RPMI8226 (cell line): Measurements from ENCODE around the gene BMP6.
"Not testable (repeated sequence)": the region's sequence is repeated elsewhere in the genome, so short reads cannot be mapped to it uniquely, and the experiment has no call there.

ENCODE experiments used
- DNase-seq: peaks from one replicate; pipeline ENCODE4 v3.0.0-alpha.2; 2015

The BMP6 gene

GRCh38 chr6:7888587-7889357 lies 162.9 kb downstream of the BMP6 start:
- DNase-seq: no peak

DNA sequence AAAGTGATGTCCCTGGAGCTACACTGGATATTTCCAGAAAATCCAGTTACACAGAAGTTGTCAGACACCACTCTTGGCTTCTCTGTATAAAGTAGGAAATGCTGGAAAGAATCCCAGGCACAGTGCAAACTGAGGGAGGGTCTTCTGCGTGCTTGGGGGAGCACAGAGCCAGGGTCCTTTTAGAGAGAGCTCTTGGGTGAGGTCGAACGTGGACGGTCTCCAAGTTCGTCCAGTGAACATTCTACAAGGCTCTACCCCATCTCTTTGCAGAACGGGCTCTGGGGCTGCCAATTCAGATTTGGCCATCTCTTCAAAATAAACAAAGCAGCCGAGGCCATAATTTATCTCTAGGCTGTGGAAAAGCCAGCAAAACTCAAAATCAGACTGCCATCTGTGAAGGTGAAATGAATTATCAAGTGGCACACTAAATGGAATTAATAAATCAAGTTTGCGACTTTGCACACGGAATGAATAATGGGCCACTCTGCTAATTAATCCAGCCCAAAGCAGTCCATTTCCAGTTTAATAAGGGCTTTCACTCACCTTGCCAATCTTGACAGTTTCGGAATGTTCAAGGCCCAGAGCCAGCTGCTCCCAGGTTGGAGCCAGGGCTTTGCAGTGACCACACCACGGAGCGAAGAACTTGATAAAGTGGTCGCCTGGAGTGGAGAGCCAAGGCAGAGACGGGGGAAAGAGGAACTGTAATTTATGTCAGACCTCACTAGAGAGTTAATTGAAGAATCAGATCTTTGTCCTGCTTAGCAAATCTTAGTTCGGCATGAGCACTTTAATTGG lies 165.4 kb downstream of the BMP6 start:
- no peak for DNase-seq

DNA sequence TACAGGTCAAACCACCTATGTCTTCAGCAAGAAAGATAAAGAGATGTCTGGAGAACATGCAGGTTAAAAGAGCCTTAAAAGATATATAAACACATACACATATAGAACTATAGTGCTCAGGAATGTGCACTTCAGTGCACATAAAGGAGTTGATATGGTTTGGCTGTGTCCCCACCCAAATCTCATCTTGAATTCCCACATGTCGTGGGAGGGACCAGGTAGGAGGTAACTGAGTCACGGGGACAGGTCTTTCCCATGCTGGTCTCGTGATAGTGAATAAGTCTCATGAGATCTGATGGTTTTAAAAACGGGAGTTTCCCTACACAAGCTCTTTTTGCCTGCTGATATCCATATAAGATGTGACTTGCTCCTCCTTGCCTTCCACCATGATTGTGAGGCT lies 166.5 kb downstream of the BMP6 start:
- DNase-seq: not testable (repeated sequence)

DNA sequence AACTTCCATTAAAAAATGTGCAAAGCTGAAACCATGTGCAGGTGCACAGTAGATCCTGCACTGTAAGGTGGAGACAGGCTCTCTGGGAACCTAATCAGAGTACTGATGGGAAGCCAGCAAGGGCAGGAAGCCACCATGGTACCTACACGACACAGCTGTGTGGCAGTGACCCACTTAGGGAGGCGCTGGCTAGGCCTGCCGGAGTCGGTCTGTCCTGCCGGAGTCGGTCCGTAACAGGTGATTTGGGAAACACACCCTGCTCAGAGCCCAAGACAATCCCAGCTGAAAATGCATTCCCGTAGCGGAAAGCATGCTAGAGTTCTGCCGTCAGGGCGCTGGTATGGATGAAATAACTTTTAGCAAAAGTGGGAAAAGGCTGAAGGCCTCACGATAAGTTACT lies 167.4 kb downstream of the BMP6 start:
- peak; percentile 20 for DNase-seq

DNA sequence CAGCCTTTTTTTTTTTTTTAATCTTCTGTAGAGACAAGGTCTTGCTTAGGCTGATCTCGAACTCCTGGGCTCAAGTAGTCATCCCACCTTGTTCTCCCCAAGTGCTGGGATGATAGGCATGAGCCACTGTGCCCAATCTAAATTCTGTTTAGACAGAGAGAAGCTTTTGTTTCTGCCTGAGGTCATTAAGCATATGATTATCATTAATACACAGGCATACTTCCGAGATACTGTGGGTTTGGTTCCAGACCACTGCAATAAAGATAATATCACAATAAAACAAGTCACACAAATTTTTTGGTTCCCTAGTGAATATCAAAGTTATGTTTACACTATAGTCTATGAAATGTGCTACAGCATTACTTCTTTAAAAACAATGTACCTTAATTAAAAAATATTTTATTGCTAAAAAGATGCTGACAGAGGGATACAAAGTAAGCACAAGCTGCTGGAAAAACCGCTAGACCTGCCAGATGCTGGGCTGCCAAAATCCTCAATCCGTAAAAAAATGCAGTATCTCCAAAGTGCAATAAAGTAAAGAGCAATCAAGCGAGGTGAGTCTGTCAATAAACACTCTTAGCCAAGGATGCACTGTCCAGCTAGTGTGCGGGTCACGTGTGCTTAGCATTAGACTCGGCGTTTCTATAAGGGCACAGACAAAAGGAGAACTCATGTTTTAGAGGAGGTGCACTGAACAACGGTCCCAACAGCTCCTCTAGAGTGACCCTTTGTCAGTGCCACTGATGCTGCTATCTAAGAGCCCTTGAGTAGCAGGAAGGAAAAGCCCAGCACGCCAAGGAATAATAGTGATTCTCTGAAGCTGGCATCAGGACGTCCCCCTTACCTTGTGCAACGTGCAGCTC lies 168.6 kb downstream of the BMP6 start:
- no peak for DNase-seq

DNA sequence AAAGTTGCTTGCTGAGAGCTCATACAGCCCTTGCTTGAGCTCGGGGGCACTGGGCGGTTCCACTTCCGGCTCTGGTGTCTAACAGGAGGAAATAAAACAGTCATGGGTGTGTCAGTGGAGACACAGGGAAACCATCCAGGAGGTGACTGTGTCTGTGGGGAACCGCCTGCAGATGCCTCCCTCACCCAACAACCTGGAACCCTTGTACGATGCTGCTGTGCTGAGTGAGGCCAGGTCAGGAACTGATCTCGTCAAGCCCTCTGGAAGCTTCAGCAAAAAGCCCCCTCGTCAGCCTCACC lies 169.2 kb downstream of the BMP6 start:
- no peak for DNase-seq

DNA sequence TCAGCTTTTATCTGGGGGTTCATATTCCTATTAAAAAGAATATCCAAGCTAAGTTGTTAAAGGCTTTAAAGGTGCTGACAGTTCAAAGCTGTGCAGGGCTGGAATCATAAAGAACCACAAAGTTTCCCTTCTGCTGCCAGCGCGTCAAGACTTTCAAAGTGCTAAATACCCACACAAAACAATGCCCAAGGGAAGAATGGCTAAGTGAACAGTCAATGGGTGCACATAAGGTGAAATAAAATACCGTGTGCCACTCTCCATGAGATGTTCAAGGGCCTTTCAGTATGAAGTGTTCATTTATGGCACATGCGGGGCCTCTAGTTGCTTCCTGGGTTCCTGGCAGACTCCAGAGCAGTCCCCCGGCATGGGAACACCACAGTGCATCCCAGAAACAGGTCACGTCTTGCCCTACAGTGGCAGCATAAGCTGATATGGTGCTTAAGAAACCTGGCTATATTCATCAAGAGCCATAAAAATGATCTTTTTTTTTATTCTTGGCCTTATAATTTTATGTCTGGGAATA lies 170.6 kb downstream of the BMP6 start:
- peak; percentile 13 for DNase-seq

- DNase-seq: no peak
These were observed 171.7 kb downstream of the BMP6 start for GRCh38 chr6:7897461-7898192.

- DNase-seq: peak; percentile 65
These were observed 172.3 kb downstream of the BMP6 start for GRCh38 chr6:7898193-7898586.

DNA sequence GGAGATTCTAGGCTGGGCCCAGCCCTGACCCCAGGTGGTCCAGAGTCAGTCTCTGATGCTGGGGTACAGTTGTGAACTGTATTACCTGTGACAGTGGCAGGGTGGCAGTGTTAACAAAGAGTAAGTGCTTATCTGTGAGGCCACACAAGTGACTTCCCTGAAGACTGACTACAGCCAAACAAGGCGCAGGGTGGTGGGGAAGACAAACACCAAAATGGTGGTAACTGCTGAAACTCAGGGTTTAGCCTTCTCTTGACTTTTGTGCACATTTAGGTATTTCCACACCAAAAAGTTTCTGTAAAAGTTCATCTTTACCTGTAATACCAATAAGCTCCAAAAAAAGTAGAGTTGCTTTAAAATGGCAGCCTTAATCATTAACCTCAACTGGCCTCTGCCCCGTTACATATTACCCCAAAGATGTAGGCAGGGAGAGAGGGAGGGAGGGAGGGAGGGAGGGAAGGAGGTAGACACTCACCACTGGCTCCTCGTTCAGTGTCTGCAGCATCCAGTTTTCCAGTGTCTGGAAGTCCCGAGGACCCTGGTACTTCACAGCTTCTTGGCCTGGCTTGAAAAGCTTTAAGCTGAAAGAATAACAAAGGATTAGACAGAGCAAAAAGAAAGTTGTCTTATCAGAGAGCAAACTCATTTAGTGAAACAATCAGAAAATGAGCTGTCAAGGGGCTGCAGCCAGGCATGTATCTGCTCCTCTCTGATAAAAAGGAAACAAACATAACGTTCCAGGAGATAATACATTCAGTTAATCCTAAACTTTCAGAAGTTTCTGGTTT lies 173.4 kb downstream of the BMP6 start:
- DNase-seq: peak; percentile 65

- DNase-seq: peak; percentile 36
These were observed 174.0 kb downstream of the BMP6 start for GRCh38 chr6:7899889-7900213.

- peak; percentile 78 for DNase-seq
These were observed 174.7 kb downstream of the BMP6 start for GRCh38 chr6:7900621-7901020.

DNA sequence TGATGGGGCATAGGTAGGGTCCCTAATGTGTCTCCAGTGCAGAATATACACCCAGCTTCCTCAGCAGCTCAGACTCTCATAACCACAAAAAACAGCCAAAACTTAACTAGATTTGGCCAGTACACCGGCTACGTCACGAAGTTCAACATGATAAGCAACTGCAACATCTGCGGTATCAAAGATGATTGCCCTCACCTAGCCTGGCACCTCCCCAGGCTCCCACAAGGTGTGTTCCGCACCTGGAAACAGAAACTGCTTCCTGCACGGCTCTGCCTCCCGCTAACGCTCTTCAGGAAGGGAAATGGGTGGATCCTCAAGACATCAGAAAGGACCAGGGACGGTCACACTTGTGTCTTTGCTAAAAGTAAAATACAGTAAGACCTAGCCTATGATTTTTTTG lies 175.2 kb downstream of the BMP6 start:
- DNase-seq: peak; percentile 72

DNA sequence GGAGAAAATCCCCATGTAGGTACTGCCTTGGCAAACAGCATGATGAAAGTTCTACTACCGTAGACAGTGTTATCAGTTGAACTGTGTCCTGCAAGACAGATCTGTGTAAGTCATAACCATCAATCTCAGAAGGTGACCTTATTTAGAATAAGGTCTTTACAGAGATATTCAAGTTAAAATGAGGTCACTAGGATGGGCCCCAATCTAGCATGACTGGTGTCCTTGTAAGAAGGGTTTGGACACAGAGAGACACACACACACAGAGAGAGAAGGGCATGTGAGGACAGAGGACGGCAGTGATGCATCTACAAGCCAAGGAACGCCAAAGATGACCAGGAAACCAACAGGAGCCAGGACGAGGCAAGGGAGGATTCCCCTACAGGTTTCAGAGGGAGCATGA lies 175.9 kb downstream of the BMP6 start:
- no peak for DNase-seq

DNA sequence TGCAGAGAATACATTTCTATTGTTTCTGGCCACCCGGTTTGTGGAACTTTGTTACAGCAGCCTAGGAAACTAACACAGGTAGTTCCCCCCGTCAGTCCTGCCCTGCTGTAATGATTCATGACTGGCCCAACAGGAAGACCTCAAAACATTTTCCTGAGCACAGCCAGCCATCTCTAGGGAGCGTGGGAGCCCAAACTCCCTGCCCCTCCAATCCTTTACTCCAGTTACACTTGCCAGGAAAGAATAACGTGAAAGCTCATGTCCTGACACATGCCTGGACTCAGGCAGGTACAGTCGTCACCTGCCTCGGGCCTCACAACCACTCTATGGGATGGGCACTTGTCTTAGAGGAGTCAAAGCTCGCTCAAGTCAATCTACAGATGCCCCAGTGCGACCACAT lies 176.3 kb downstream of the BMP6 start:
- no peak for DNase-seq

- DNase-seq: no peak
These were observed 177.0 kb downstream of the BMP6 start for GRCh38 chr6:7902867-7903266.

GRCh38 chr6:7903673-7904072 lies 177.8 kb downstream of the BMP6 start:
- no peak for DNase-seq

- DNase-seq: peak; percentile 65
These were observed 178.9 kb downstream of the BMP6 start for GRCh38 chr6:7904654-7905319.

DNA sequence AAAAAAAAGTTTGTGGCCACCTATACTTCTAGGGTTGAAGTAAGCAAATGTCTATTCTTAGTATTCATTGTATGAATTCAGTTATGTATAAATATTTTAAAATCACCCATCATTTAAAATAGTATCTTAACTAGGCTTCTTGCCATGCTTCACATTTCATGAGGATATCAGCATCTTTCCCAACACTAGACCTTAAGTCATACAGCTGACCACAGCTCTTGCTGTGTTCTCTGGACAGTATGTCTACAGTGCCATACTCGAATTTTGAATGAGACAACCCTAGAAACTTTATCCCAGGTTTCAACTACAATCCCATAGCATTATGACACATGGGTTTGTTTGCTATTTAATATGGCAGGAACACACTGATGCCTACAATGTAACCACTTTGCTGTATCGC lies 179.5 kb downstream of the BMP6 start:
- no peak for DNase-seq

- peak; percentile 58 for DNase-seq
These were observed 180.8 kb downstream of the BMP6 start for GRCh38 chr6:7906741-7907140.

DNA sequence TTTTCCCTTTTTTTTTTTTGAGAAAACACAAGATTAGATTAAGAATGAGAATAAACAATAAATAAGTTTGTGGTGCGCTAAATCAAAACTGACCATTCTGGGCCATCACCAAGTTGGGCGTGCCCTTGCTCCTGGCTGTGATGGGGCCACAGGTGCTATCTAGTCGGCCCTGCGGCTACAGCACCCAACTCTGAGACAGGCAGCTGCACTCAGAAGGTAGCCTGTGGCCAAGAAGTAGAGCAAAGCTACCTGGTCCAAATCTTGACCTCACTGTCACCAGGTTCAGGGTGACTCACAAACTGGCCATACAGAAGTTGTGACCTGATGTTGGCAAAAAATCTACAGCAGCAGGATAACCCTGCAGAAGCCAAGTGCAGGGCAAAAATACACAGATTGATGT lies 181.3 kb downstream of the BMP6 start:
- peak; percentile 86 for DNase-seq
